ENCODE data around the gene SIGLEC9. TPM values are rescaled to one million over a fixed set of nuclear protein-coding genes. Genes with fewer than 3 reads are reported as not detected.

SIGLEC9 gene
- total and polyA plus RNA-seq, 2 of the 8 experiments (the other 6 are each of a cell fraction or from before 2014, with no cell fraction given), result not detected

DNA sequence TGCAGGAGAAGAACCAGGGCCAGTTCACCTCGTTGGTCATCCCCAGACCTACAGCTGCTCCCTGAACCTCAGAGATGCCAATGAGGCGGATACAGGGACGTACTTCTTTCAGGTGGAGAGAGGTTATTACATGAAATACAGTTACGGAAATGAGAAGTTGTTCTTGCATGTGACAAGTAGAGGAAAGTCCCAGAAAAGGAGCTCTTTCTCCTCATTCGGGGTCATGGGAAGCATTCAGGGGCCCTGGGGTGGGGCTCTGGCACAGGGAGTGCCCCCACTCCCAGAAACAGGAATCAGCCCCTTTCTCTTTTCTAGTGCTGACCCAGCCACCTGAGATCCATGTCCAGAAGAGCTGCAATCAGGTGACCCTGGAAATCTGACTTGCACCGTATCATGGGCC, 4.5 kb upstream of the SIGLEC9 start:
- WGBS, 2 experiments (ENCODE audit: extremely low coverage in 1 of 2, insufficient coverage in 1 of 2, insufficient read length in 1 of 2, insufficient replicate concordance in 2 of 2, low coverage in 1 of 2, low lambda C conversion rate in 2 of 2, missing lambda C conversion rate in 1 of 2), result 86% methylated on average over 6 of the region's 6 CpGs; no CpG with 5 or more reads in 1 of the 2 experiments
- Histone ChIP-seq H2BK5ac (ENCODE audit: low read depth, low read length) (no peak overlapping the region), H3K27ac (ENCODE audit: low read depth, low read length) (no peak overlapping the region), H3K56ac (replicated peaks; ENCODE audit: insufficient read length, low read depth, low read length) (no peak overlapping the region), H4K91ac (replicated peaks; ENCODE audit: insufficient read length, low read length) (no peak overlapping the region), H2BK12ac (ENCODE audit: low read depth, low read length) (no peak overlapping the region), H2BK120ac (replicated peaks; ENCODE audit: low read depth, low read length) (no peak overlapping the region), H4K20me1 (replicated peaks in 1 of 2; ENCODE audit: control insufficient read depth in 1 of 2, insufficient read depth in 2 of 2, low read length in 2 of 2) (no peaks in the 10 kb centered on the region), H3K79me2 (ENCODE audit: control insufficient read depth in 1 of 2, insufficient read depth in 2 of 2, low read length in 2 of 2) (no peaks in the 10 kb centered on the region), H3K4me1 (replicated peaks in 1 of 4; ENCODE audit: control insufficient read depth in 3 of 4, insufficient read depth in 4 of 4, low read length in 3 of 4) (peaks cover 0 to 2% (median 0%) of the 10 kb centered on the region in 4 experiments; a peak in 1 of 7 replicates), H2BK20ac (ENCODE audit: low read length) (no peak overlapping the region), H3K9me3 (ENCODE audit: insufficient read depth in 2 of 2, low read depth in 1 of 2, low read length in 1 of 2) (no peaks in the 10 kb centered on the region), H2AK5ac (ENCODE audit: low read depth, low read length) (no peak overlapping the region), H2AFZ (ENCODE audit: low read length) (no peak overlapping the region), H3K4me3 (ENCODE audit: extremely low read depth in 1 of 4, insufficient read depth in 2 of 4, low read depth in 3 of 4, low read length in 4 of 4) (no peak overlapping the region), H3K18ac (ENCODE audit: extremely low read depth, low read length) (no peak overlapping the region), H3K14ac (ENCODE audit: insufficient read length) (no peak overlapping the region), H3K79me1 (ENCODE audit: low read depth, low read length) (no peaks in the 10 kb centered on the region), H3K4ac (replicated peaks; ENCODE audit: insufficient read length, low read depth, low read length) (no peak overlapping the region), H4K5ac (ENCODE audit: insufficient read length, low read depth, low read length) (no peak overlapping the region), H2BK15ac (ENCODE audit: low read length) (no peak overlapping the region), H3K27me3 (replicated peaks in 1 of 4; ENCODE audit: control insufficient read depth in 3 of 4, extremely low read depth in 1 of 4, insufficient read depth in 3 of 4, low read length in 3 of 4) (no peaks in the 10 kb centered on the region; a peak in 1 of 7 replicates), H3K23ac (ENCODE audit: insufficient read length) (no peak overlapping the region), H3K9ac (replicated peaks in 1 of 4; ENCODE audit: extremely low read depth in 1 of 4, low read depth in 3 of 4, low read length in 3 of 4) (no peak overlapping the region), H4K8ac (ENCODE audit: extremely low read depth, insufficient read depth, low read length) (no peak overlapping the region), H3K4me2 (ENCODE audit: insufficient read depth in 1 of 2, low read depth in 2 of 2, low read length in 2 of 2) (no peak overlapping the region), H3K23me2 (ENCODE audit: low read depth, low read length) (no peaks in the 10 kb centered on the region; the same call in 1 of the 2 replicates), H3K36me3 (ENCODE audit: control insufficient read depth in 2 of 4, insufficient read depth in 4 of 4, low read length in 3 of 4) (no peaks in the 10 kb centered on the region)
- CTCF ChIA-PET (ENCODE audit: partially characterized antibody), result interaction anchor here (0.8 to 1.5 kb wide), 5 partner anchors 9 to 99 kb away, joined by 3 to 5 read pairs (median 4); no protein-coding TSS in a partner anchor
- DNase-seq (ENCODE audit: low read depth in 1 of 2, low spot score in 2 of 2), result no peak
- POLR2A ChIA-PET (ENCODE audit: partially characterized antibody), result no interaction called here
- no peak for FAIRE-seq
- no peak for TF ChIP-seq POLR2AphosphoS5 (IDR thresholded peaks at IDR 0.05; ENCODE audit: low read depth, low read length)
- no peak for TF ChIP-seq RFX5 (IDR thresholded peaks at IDR 0.05; ENCODE audit: borderline replicate concordance, low read depth, low read length)
- no peak for TF ChIP-seq SIN3A (conservative IDR thresholded peaks at IDR 0.05 in 1 of 2, IDR thresholded peaks at IDR 0.05 in 1 of 2; ENCODE audit: low read depth in 1 of 2, low read length in 2 of 2)
- TF ChIP-seq TAF1 (IDR thresholded peaks at IDR 0.05; ENCODE audit: low read depth, low read length), result no peak
- no peak for TF ChIP-seq CBX5 (IDR thresholded peaks at IDR 0.05; ENCODE audit: low read depth, low read length)
- no peak for TF ChIP-seq JUND (IDR thresholded peaks at IDR 0.05; ENCODE audit: low read length)
- TF ChIP-seq GABPA (IDR thresholded peaks at IDR 0.05; ENCODE audit: borderline replicate concordance, insufficient read depth, low read length), result no peak
- no peak for TF ChIP-seq SIRT6 (IDR thresholded peaks at IDR 0.05; ENCODE audit: low read length)
- TF ChIP-seq CREB1 (IDR thresholded peaks at IDR 0.05), result no peak
- no peak for TF ChIP-seq BRCA1 (IDR thresholded peaks at IDR 0.05; ENCODE audit: low read depth, low read length)
- TF ChIP-seq NANOG (IDR thresholded peaks at IDR 0.05; ENCODE audit: insufficient read depth, low read depth, low read length, poor library complexity, severe bottlenecking), result no peak
- TF ChIP-seq POU5F1 (IDR thresholded peaks at IDR 0.05; ENCODE audit: low read depth, low read length), result no peak
- no peak for TF ChIP-seq SIX5 (IDR thresholded peaks at IDR 0.05; ENCODE audit: low read depth, low read length)
- no peak for TF ChIP-seq CEBPB (IDR thresholded peaks at IDR 0.05; ENCODE audit: low read depth, low read length)
- TF ChIP-seq, protein P1, sequence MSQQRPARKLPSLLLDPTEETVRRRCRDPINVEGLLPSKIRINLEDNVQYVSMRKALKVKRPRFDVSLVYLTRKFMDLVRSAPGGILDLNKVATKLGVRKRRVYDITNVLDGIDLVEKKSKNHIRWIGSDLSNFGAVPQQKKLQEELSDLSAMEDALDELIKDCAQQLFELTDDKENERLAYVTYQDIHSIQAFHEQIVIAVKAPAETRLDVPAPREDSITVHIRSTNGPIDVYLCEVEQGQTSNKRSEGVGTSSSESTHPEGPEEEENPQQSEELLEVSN (IDR thresholded peaks at IDR 0.05), result no peak

Measured in H1 (cell line).